HepG2 (cell line): ENCODE measurements around the gene CTNNBL1. TPM values are rescaled to one million over a fixed set of nuclear protein-coding genes. Genes with fewer than 3 reads are reported as not detected.
A peak's percentile ranks its signal among the peaks of the same experiment; 100 is the strongest.

ENCODE experiments used
- GLI4 ChIP-seq: sonication (generic); formaldehyde crosslinking; IDR thresholded peaks from 2 replicates; pipeline ENCODE4 v1.5.1; 2020; ENCODE audit warnings: missing genetic modification reagents, mild to moderate bottlenecking, moderate library complexity, borderline replicate concordance
- MBNL3 ChIP-seq: fragments of 250-450 bp; sonication (Bioruptor Pico); conservative IDR thresholded peaks from 2 replicates; pipeline ENCODE4 v1.8.0; 2022; ENCODE audit warnings: mild to moderate bottlenecking, inconsistent platforms
- MTA1 ChIP-seq: sonication (generic); formaldehyde crosslinking; IDR thresholded peaks from 2 replicates; pipeline ENCODE4 v1.4.0; 2020; ENCODE audit warnings: missing genetic modification reagents, mild to moderate bottlenecking, borderline replicate concordance
- MTF2 ChIP-seq: sonication (generic); formaldehyde crosslinking; IDR thresholded peaks from 2 replicates; pipeline ENCODE4 v1.5.0; 2020; ENCODE audit warnings: missing genetic modification reagents, borderline replicate concordance
- NFE2L2 ChIP-seq: fragments of 150-350 bp; IDR thresholded peaks from 2 replicates; pipeline ENCODE4 v1.6.1; 2014; ENCODE audit warnings: low read length
- RELA ChIP-seq: sonication (generic); formaldehyde crosslinking; IDR thresholded peaks from 2 replicates; pipeline ENCODE4 v1.4.0; 2020; ENCODE audit warnings: missing genetic modification reagents
- SIN3B ChIP-seq: fragments of 150-350 bp; IDR thresholded peaks from 2 replicates; pipeline ENCODE4 v1.6.1; 2014; ENCODE audit warnings: low read length
- SOX13 ChIP-seq, 3 experiments: fragments of 450-650 bp in 1 of 3; sonication (generic) in 1 of 3; formaldehyde crosslinking in 1 of 3; IDR thresholded peaks in 2 of 3; conservative IDR thresholded peaks in 1 of 3; 2 replicates each; pipeline versions ENCODE4 v1.5.0 to v1.6.1; 2016 to 2020; ENCODE audit warnings: antibody characterized with exemption in 1 of 3, mild to moderate bottlenecking in 1 of 3, missing compliant biosample characterization in 1 of 3, missing genetic modification reagents in 1 of 3, moderate library complexity in 1 of 3
- ZKSCAN8 ChIP-seq: IDR thresholded peaks from 2 replicates; pipeline ENCODE4 v1.6.1; 2016; ENCODE audit warnings: borderline replicate concordance, missing genetic modification reagents, missing compliant biosample characterization
- ZNF124 ChIP-seq: sonication (generic); formaldehyde crosslinking; IDR thresholded peaks from 2 replicates; pipeline ENCODE4 v1.4.0; 2020; ENCODE audit warnings: missing genetic modification reagents
- ZNF251 ChIP-seq: sonication (generic); formaldehyde crosslinking; IDR thresholded peaks from 2 replicates; pipeline ENCODE4 v1.9.0; 2021; ENCODE audit warnings: mild to moderate bottlenecking, missing genetic modification reagents
- ZNF335 ChIP-seq: sonication (generic); formaldehyde crosslinking; IDR thresholded peaks from 2 replicates; pipeline ENCODE4 v1.4.0; 2020; ENCODE audit warnings: missing genetic modification reagents
- ZNF34 ChIP-seq: sonication (generic); formaldehyde crosslinking; IDR thresholded peaks from 2 replicates; pipeline ENCODE4 v1.4.0; 2020; ENCODE audit warnings: mild to moderate bottlenecking, missing genetic modification reagents, borderline replicate concordance
- ZNF546 ChIP-seq: sonication (generic); formaldehyde crosslinking; conservative IDR thresholded peaks from 2 replicates; pipeline ENCODE4 v1.8.1; 2023; ENCODE audit warnings: mild to moderate bottlenecking, missing genetic modification reagents
- ZNF644 ChIP-seq: IDR thresholded peaks from 2 replicates; pipeline ENCODE4 v1.6.1; 2016; ENCODE audit warnings: low read depth
- ZNF660 ChIP-seq: sonication (generic); formaldehyde crosslinking; IDR thresholded peaks from 2 replicates; pipeline ENCODE4 v1.5.1; 2020; ENCODE audit warnings: mild to moderate bottlenecking, low read depth, missing genetic modification reagents, borderline replicate concordance
- ZNF720 ChIP-seq: sonication (generic); formaldehyde crosslinking; IDR thresholded peaks from 2 replicates; pipeline ENCODE4 v1.4.0; 2020; ENCODE audit warnings: missing genetic modification reagents
- ZNF850 ChIP-seq: sonication (generic); formaldehyde crosslinking; conservative IDR thresholded peaks from 2 replicates; pipeline ENCODE4 v1.9.0; 2021; ENCODE audit warnings: mild to moderate bottlenecking, missing genetic modification reagents
- polyA plus RNA-seq, 8 experiments: library from polyadenylated mRNA; depleted of rRNA in 3 of 8; stranded (reverse) in 7 of 8; unstranded in 1 of 8; fragments of >200 nt; fragmentation: Illumina TruSeq in 4 of 8; extraction: Trizol in 4 of 8; gene quantifications; 2 replicates each; pipeline versions ENCODE4 v1.2.1 to v1.2.3, GENCODE V29; 2011 to 2016; ENCODE audit warnings: low read depth in 4 of 8, missing spikeins in 1 of 8, mixed read lengths in 1 of 8; ENCODE audit not compliant: insufficient read depth in 1 of 8
- total RNA-seq, 5 experiments: library from RNA; depleted of rRNA; stranded (reverse); fragments of >200 nt; fragmentation: Illumina TruSeq; extraction: Trizol; gene quantifications; 2 replicates each; pipeline ENCODE4 v1.2.3, GENCODE V29; 2016; ENCODE audit warnings: low read depth in 1 of 5
- TF ChIP-seq, protein P1 (sequence below): sonication (generic); formaldehyde crosslinking; IDR thresholded peaks from 2 replicates; pipeline ENCODE4 v1.4.0; 2020; ENCODE audit warnings: mild to moderate bottlenecking, missing genetic modification reagents
- TF ChIP-seq, protein P2 (sequence below): sonication (generic); formaldehyde crosslinking; IDR thresholded peaks from 2 replicates; pipeline ENCODE4 v1.5.0; 2020; ENCODE audit warnings: missing genetic modification reagents
- TF ChIP-seq, protein P3 (sequence below): sonication (generic); formaldehyde crosslinking; IDR thresholded peaks from 2 replicates; pipeline ENCODE4 v1.4.0; 2020; ENCODE audit warnings: missing genetic modification reagents
- TF ChIP-seq, protein P4 (sequence below), 2 experiments: sonication (generic) in 1 of 2; formaldehyde crosslinking in 1 of 2; IDR thresholded peaks; 2 replicates each; pipeline versions ENCODE4 v1.4.0 to v1.6.1; 2018 to 2020; ENCODE audit warnings: missing genetic modification reagents in 2 of 2, borderline replicate concordance in 1 of 2, low read depth in 1 of 2, mild to moderate bottlenecking in 1 of 2, missing biosample characterization in 1 of 2

The CTNNBL1 gene
- total and polyA plus RNA-seq, 2 of the 13 experiments (the other 11 are each of a cell fraction or from before 2014, with no cell fraction given), result 49.3 to 94.6 TPM

DNA sequence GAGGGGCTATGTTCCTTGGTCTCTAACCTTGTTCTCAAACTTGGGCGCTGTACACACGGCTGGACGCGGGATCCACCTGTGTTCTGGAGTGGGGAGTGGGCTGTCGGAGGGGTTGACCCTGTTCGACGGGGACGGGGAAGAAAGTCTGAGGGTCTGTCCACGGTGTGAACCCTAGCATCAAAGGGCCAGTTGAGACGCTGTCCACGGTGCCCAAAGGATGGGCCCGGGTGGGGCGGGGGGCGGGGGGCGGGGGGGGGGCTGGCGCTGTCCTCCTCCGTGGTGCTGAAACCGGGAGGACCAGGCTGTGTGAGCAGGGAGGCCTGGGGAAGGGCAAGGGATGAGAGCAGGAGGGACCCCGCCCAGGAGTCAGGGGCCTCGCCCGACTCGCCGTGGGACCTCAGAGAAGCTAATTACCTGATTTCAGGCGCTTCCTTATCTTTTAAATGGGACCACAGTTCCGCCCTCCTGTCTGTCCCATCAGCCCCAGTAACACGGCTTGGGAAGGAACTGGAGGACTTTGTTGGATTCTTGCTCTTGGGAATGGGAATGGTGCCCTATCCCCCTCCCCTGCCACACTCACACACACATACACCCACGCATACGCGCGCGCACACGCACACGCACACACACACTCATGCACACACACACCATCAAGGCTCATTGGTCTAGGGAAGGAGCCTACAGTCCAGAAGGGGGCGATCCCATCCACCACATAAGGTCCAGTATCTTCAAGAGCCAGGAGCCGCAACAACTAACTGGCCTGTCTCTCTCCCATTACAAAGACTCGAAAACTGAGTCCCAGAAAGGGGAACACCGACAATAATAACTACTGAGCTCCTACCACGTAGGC lies 208.0 kb downstream of the CTNNBL1 start (continued):
- TF ChIP-seq, protein P1, sequence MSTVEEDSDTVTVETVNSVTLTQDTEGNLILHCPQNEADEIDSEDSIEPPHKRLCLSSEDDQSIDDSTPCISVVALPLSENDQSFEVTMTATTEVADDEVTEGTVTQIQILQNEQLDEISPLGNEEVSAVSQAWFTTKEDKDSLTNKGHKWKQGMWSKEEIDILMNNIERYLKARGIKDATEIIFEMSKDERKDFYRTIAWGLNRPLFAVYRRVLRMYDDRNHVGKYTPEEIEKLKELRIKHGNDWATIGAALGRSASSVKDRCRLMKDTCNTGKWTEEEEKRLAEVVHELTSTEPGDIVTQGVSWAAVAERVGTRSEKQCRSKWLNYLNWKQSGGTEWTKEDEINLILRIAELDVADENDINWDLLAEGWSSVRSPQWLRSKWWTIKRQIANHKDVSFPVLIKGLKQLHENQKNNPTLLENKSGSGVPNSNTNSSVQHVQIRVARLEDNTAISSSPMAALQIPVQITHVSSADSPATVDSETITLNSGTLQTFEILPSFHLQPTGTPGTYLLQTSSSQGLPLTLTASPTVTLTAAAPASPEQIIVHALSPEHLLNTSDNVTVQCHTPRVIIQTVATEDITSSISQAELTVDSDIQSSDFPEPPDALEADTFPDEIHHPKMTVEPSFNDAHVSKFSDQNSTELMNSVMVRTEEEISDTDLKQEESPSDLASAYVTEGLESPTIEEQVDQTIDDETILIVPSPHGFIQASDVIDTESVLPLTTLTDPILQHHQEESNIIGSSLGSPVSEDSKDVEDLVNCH (CRISPR knock-in tag), result no peak
- no peak for TF ChIP-seq ZNF251 (CRISPR knock-in tag)
- TF ChIP-seq, protein P2, sequence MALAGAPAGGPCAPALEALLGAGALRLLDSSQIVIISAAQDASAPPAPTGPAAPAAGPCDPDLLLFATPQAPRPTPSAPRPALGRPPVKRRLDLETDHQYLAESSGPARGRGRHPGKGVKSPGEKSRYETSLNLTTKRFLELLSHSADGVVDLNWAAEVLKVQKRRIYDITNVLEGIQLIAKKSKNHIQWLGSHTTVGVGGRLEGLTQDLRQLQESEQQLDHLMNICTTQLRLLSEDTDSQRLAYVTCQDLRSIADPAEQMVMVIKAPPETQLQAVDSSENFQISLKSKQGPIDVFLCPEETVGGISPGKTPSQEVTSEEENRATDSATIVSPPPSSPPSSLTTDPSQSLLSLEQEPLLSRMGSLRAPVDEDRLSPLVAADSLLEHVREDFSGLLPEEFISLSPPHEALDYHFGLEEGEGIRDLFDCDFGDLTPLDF (CRISPR knock-in tag), result no peak
- TF ChIP-seq ZNF124 (CRISPR knock-in tag), result no peak
- no peak for TF ChIP-seq MBNL3
- TF ChIP-seq ZNF850 (CRISPR knock-in tag), result no peak
- no peak for TF ChIP-seq SOX13 (IDR thresholded peaks at IDR 0.05)
- TF ChIP-seq SOX13 (CRISPR knock-in tag; conservative IDR thresholded peaks at IDR 0.05 in 1 of 2, IDR thresholded peaks at IDR 0.05 in 1 of 2), result no peak
- TF ChIP-seq MTF2 (CRISPR knock-in tag), result no peak
- TF ChIP-seq, protein P3, sequence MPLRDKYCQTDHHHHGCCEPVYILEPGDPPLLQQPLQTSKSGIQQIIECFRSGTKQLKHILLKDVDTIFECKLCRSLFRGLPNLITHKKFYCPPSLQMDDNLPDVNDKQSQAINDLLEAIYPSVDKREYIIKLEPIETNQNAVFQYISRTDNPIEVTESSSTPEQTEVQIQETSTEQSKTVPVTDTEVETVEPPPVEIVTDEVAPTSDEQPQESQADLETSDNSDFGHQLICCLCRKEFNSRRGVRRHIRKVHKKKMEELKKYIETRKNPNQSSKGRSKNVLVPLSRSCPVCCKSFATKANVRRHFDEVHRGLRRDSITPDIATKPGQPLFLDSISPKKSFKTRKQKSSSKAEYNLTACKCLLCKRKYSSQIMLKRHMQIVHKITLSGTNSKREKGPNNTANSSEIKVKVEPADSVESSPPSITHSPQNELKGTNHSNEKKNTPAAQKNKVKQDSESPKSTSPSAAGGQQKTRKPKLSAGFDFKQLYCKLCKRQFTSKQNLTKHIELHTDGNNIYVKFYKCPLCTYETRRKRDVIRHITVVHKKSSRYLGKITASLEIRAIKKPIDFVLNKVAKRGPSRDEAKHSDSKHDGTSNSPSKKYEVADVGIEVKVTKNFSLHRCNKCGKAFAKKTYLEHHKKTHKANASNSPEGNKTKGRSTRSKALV (CRISPR knock-in tag), result no peak
- no peak for TF ChIP-seq ZNF34
- TF ChIP-seq RELA, result no peak
- TF ChIP-seq NFE2L2, result no peak
- TF ChIP-seq SIN3B, result no peak
- TF ChIP-seq MTA1, result no peak
- TF ChIP-seq ZNF546, result no peak
- no peak for TF ChIP-seq ZNF660 (CRISPR knock-in tag)
- TF ChIP-seq ZNF720 (CRISPR knock-in tag), result no peak
- TF ChIP-seq ZNF335 (CRISPR knock-in tag), result no peak
- no peak for TF ChIP-seq GLI4
- TF ChIP-seq ZNF644 (CRISPR knock-in tag), result peak; percentile 51; the same call in 1 of the 2 replicates
- TF ChIP-seq ZKSCAN8 (CRISPR knock-in tag), result no peak
- TF ChIP-seq, protein P4, sequence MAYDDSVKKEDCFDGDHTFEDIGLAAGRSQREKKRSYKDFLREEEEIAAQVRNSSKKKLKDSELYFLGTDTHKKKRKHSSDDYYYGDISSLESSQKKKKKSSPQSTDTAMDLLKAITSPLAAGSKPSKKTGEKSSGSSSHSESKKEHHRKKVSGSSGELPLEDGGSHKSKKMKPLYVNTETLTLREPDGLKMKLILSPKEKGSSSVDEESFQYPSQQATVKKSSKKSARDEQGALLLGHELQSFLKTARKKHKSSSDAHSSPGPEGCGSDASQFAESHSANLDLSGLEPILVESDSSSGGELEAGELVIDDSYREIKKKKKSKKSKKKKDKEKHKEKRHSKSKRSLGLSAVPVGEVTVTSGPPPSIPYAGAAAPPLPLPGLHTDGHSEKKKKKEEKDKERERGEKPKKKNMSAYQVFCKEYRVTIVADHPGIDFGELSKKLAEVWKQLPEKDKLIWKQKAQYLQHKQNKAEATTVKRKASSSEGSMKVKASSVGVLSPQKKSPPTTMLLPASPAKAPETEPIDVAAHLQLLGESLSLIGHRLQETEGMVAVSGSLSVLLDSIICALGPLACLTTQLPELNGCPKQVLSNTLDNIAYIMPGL (CRISPR knock-in tag; IDR thresholded peaks at IDR 0.05; ENCODE audit: borderline replicate concordance in 1 of 2, low read depth in 1 of 2), result peak in 1 of 2 experiments; percentile 69; a peak in 1 of 4 replicates
